ENCODE measurements around the gene NEB. TPM values are rescaled to one million over a fixed set of nuclear protein-coding genes. Genes with fewer than 3 reads are reported as not detected.
A peak's percentile ranks its signal among the peaks of the same experiment; 100 is the strongest.

NEB gene
- total RNA-seq, 1 donor from 2014 or later, result 1.0 TPM

- Mint-ChIP-seq H3K27ac (ENCODE audit: unreplicated experiment) (peak overlapping the region; percentile 39), H3K27me3 (ENCODE audit: low read depth) (no peaks in the 10 kb centered on the region), H3K9me3 (ENCODE audit: low read depth) (peaks cover 2% of the 10 kb centered on the region), H3K4me1 (ENCODE audit: low read depth) (peaks cover 24% of the 10 kb centered on the region), H3K36me3 (ENCODE audit: low read depth) (peaks cover 14% of the 10 kb centered on the region), H3K4me3 (ENCODE audit: unreplicated experiment) (no peak overlapping the region)
- DNase-seq (ENCODE audit: low spot score), result no peak
- no peak for TF ChIP-seq CTCF (IDR thresholded peaks at IDR 0.05)
Measured at GRCh38 chr2:151765760-151766410, 31.6 kb upstream of the NEB start.

GRCh38 chr2:151762694-151763093 lies 28.4 kb upstream of the NEB start:
- H3K4me1 Mint-ChIP-seq (ENCODE audit: low read depth), result peaks cover 29% of the 10 kb centered on the region
- no peak for DNase-seq (ENCODE audit: low spot score)
- peaks cover 10% of the 10 kb centered on the region for H3K36me3 Mint-ChIP-seq (ENCODE audit: low read depth)
- no peaks in the 10 kb centered on the region for H3K9me3 Mint-ChIP-seq (ENCODE audit: low read depth)
- H3K4me3 Mint-ChIP-seq (ENCODE audit: unreplicated experiment), result no peak overlapping the region
- no peak overlapping the region for H3K27ac Mint-ChIP-seq (ENCODE audit: unreplicated experiment)
- H3K27me3 Mint-ChIP-seq (ENCODE audit: low read depth), result no peaks in the 10 kb centered on the region
- TF ChIP-seq CTCF (IDR thresholded peaks at IDR 0.05), result no peak

GRCh38 chr2:151761687-151762086 lies 27.4 kb upstream of the NEB start:
- DNase-seq (ENCODE audit: low spot score), result no peak
- H3K9me3 Mint-ChIP-seq (ENCODE audit: low read depth), result no peaks in the 10 kb centered on the region
- peaks cover 22% of the 10 kb centered on the region for H3K4me1 Mint-ChIP-seq (ENCODE audit: low read depth)
- no peaks in the 10 kb centered on the region for H3K27me3 Mint-ChIP-seq (ENCODE audit: low read depth)
- peaks cover 10% of the 10 kb centered on the region for H3K36me3 Mint-ChIP-seq (ENCODE audit: low read depth)
- no peak for TF ChIP-seq CTCF (IDR thresholded peaks at IDR 0.05)
- no peak overlapping the region for H3K27ac Mint-ChIP-seq (ENCODE audit: unreplicated experiment)
- no peak overlapping the region for H3K4me3 Mint-ChIP-seq (ENCODE audit: unreplicated experiment)

GRCh38 chr2:151761193-151761592 lies 26.9 kb upstream of the NEB start:
- no peaks in the 10 kb centered on the region for H3K27me3 Mint-ChIP-seq (ENCODE audit: low read depth)
- no peaks in the 10 kb centered on the region for H3K9me3 Mint-ChIP-seq (ENCODE audit: low read depth)
- H3K27ac Mint-ChIP-seq (ENCODE audit: unreplicated experiment), result no peak overlapping the region
- no peak for TF ChIP-seq CTCF (IDR thresholded peaks at IDR 0.05)
- H3K36me3 Mint-ChIP-seq (ENCODE audit: low read depth), result peaks cover 10% of the 10 kb centered on the region
- H3K4me3 Mint-ChIP-seq (ENCODE audit: unreplicated experiment), result no peak overlapping the region
- H3K4me1 Mint-ChIP-seq (ENCODE audit: low read depth), result peaks cover 17% of the 10 kb centered on the region
- no peak for DNase-seq (ENCODE audit: low spot score)

GRCh38 chr2:151760139-151760650 lies 25.9 kb upstream of the NEB start:
- no peak overlapping the region for H3K4me3 Mint-ChIP-seq (ENCODE audit: unreplicated experiment)
- H3K27me3 Mint-ChIP-seq (ENCODE audit: low read depth), result no peaks in the 10 kb centered on the region
- no peak for TF ChIP-seq CTCF (IDR thresholded peaks at IDR 0.05)
- H3K4me1 Mint-ChIP-seq (ENCODE audit: low read depth), result peaks cover 8% of the 10 kb centered on the region
- no peaks in the 10 kb centered on the region for H3K9me3 Mint-ChIP-seq (ENCODE audit: low read depth)
- H3K27ac Mint-ChIP-seq (ENCODE audit: unreplicated experiment), result no peak overlapping the region
- no peak for DNase-seq (ENCODE audit: low spot score)
- peaks cover 9% of the 10 kb centered on the region for H3K36me3 Mint-ChIP-seq (ENCODE audit: low read depth)
